Stimulated activated CD8-positive, alpha-beta memory T cell treated with anti-CD3 and anti-CD28 coated beads, Interleukin-7, amount 100 ng/mL, for 48 hours (primary cell): Measurements from ENCODE around the gene NCOA3.
"Not testable (repeated sequence)": the region's sequence is repeated elsewhere in the genome, so short reads cannot be mapped to it uniquely, and the experiment has no call there.

Source experiments
- DNase-seq, 2 donors: peaks; one replicate each; pipeline ENCODE4 v3.0.0-alpha.2; 2020; ENCODE audit warnings: low read depth in 1 of 2; ENCODE audit errors: extremely low read depth in 1 of 2

Gene NCOA3

GRCh38 chr20:47534405-47534804 is 32.7 kb downstream of the NCOA3 start:
- no peak for DNase-seq

GRCh38 chr20:47535088-47535487 is 33.4 kb downstream of the NCOA3 start:
- no peak for DNase-seq

GRCh38 chr20:47535994-47536393 is 34.3 kb downstream of the NCOA3 start:
- DNase-seq = no peak

GRCh38 chr20:47540443-47541354 is 39.0 kb downstream of the NCOA3 start:
- DNase-seq = no peak

GRCh38 chr20:47541355-47541922 is 39.8 kb downstream of the NCOA3 start:
- DNase-seq = no peak

GRCh38 chr20:47543006-47543431 is 41.3 kb downstream of the NCOA3 start:
- DNase-seq = peak in 1 of 2 donors; percentile 16

- DNase-seq = no peak
Measured at GRCh38 chr20:47544240-47544639, 42.6 kb downstream of the NCOA3 start.

- no peak for DNase-seq
Measured at GRCh38 chr20:47544852-47545251, 43.2 kb downstream of the NCOA3 start.

GRCh38 chr20:47545499-47545898 is 43.8 kb downstream of the NCOA3 start:
- no peak for DNase-seq

- DNase-seq = no peak
Measured at GRCh38 chr20:47546184-47547033, 44.7 kb downstream of the NCOA3 start.

GRCh38 chr20:47547034-47547387 is 45.3 kb downstream of the NCOA3 start:
- no peak for DNase-seq

GRCh38 chr20:47549671-47550070 is 48.0 kb downstream of the NCOA3 start:
- no peak for DNase-seq

GRCh38 chr20:47551222-47551621 is 49.5 kb downstream of the NCOA3 start:
- no peak for DNase-seq

- no peak for DNase-seq
Measured at GRCh38 chr20:47551841-47552240, 50.2 kb downstream of the NCOA3 start.

- DNase-seq = no peak
Measured at GRCh38 chr20:47552996-47553395, 51.3 kb downstream of the NCOA3 start.

GRCh38 chr20:47553594-47554235 is 52.0 kb downstream of the NCOA3 start:
- DNase-seq = not testable (repeated sequence)

GRCh38 chr20:47554283-47554682 is 52.6 kb downstream of the NCOA3 start:
- not testable (repeated sequence) for DNase-seq

GRCh38 chr20:47557218-47557617 is 55.5 kb downstream of the NCOA3 start:
- no peak for DNase-seq

- no peak for DNase-seq
Measured at GRCh38 chr20:47557791-47558190, 56.1 kb downstream of the NCOA3 start.

- no peak for DNase-seq
Measured at GRCh38 chr20:47558295-47559066, 56.8 kb downstream of the NCOA3 start.
